ENCODE data around the gene PDLIM7. TPM values are rescaled to one million over a fixed set of nuclear protein-coding genes. Genes with fewer than 3 reads are reported as not detected.
A peak's percentile ranks its signal among the peaks of the same experiment; 100 is the strongest.

PDLIM7 gene
- total and polyA plus RNA-seq, 7 experiments from 2014 or later: 2.7 to 63.2 (median 4.7) TPM

DNA sequence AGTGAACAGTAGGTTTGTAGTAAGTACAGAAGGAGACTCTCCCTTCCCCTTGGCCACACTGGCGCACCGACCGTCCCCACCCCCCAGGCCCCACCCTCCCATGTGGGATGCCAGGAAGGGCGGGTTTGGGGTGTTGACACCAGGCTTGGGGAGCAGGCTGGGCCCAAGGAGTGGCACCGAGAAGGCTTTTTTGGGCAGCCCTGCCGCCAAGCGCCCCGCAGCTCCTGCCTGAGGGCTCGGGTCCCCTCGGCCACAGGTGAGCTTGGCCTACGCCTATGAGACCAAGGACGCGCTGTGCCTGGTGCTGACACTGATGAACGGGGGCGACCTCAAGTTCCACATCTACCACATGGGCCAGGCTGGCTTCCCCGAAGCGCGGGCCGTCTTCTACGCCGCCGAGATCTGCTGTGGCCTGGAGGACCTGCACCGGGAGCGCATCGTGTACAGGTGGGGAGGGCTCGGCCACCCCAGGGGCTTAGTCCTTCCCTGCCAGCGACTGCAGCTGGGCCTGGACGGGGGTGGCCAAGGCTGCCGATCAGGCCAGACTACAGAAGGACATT is 63.7 kb downstream of the PDLIM7 start:
- H3K4me3 Mint-ChIP-seq: peak overlapping the region; percentile 33 to 95 (median 74)
- ChIA-PET CTCF (interaction anchor here (0.7 to 10.3 kb wide), 6 partner anchors 10 to 69 kb away, joined by 3 to 116 read pairs (median 4); partner anchors contain the start of genes PFN3 and PRR7), POLR2A (interaction anchor here (1.3 to 23.7 kb wide), 4 partner anchors 9 to 30 kb away, joined by 6 to 804 read pairs (median 97); partner anchors contain the start of genes GRK6 and PRR7)
- Histone ChIP-seq H3K4me1 (ENCODE audit: control insufficient read depth in 2 of 2, insufficient read depth in 2 of 2, low read length in 2 of 2) (peaks cover 62 to 85% of the 10 kb centered on the region in 2 donors), H3K27me3 (ENCODE audit: control insufficient read depth in 2 of 2, insufficient read depth in 2 of 2, low read length in 2 of 2) (no peaks in the 10 kb centered on the region), H3K27ac (ENCODE audit: low read depth, low read length) (peak overlapping the region; percentile 92), H3K4me3 (ENCODE audit: low read length) (peak overlapping the region; percentile 95), H3K36me3 (ENCODE audit: control insufficient read depth in 2 of 3, insufficient read depth in 3 of 3, low read length in 3 of 3) (peaks cover 29 to 79% (median 40%) of the 10 kb centered on the region in 3 experiments), H3K9me3 (ENCODE audit: control insufficient read depth in 2 of 3, low read length in 3 of 3) (no peaks in the 10 kb centered on the region)
- H3K9me3 Mint-ChIP-seq: no peaks in the 10 kb centered on the region
- DNase-seq (no peak), ATAC-seq (no peak)
- peaks cover 0 to 43% (median 30%) of the 10 kb centered on the region in 5 donors for H3K36me3 Mint-ChIP-seq
- H3K27ac Mint-ChIP-seq: peak overlapping the region; percentile 36 to 97 (median 89)
- peaks cover 52 to 96% (median 75%) of the 10 kb centered on the region in 7 donors for H3K4me1 Mint-ChIP-seq
- intact Hi-C loops (cut with micrococcal nuclease): loop anchor here in 1 of 2 donors (10.0 kb wide), 1 partner anchor 1191 kb away; the partner anchor contains the start of gene CLK4
- no peaks in the 10 kb centered on the region for H3K27me3 Mint-ChIP-seq

Other genes with a start within 250 kb of the PDLIM7 start
- 10 to 100 TPM; 18.0 to 47.5 (median 24.3) TPM for gene RAB24, start 193.9 kb downstream of the PDLIM7 start, total RNA-seq
- 10 to 100 TPM; 14.9 to 17.1 TPM for gene RAB24, start 193.9 kb downstream of the PDLIM7 start, polyA plus RNA-seq
- 100 to 1,000 TPM in 1 of 5 experiments, 10 to 100 TPM in 4; 49.0 to 172 (median 57.2) TPM for gene PRELID1, start 193.8 kb downstream of the PDLIM7 start, total RNA-seq
- 100 to 1,000 TPM; 155 to 177 TPM for gene PRELID1, start 193.8 kb downstream of the PDLIM7 start, polyA plus RNA-seq
- gene MXD3, start 185.7 kb downstream of the PDLIM7 start, total RNA-seq: 10 to 100 TPM in 4 of 5 experiments, 1 to 10 TPM in 1; 8.8 to 39.8 (median 18.3) TPM
- gene MXD3, start 185.7 kb downstream of the PDLIM7 start, polyA plus RNA-seq: under 1 TPM; 0.63 to 0.75 TPM
- gene LMAN2, start 145.9 kb downstream of the PDLIM7 start, total RNA-seq: 100 to 1,000 TPM in 2 of 5 experiments, 10 to 100 TPM in 3; 71.8 to 144 (median 99.7) TPM
- gene LMAN2, start 145.9 kb downstream of the PDLIM7 start, polyA plus RNA-seq: 100 to 1,000 TPM; 194 to 202 TPM
- gene RGS14, start 139.7 kb downstream of the PDLIM7 start, total RNA-seq: 100 to 1,000 TPM in 3 of 5 experiments, 10 to 100 TPM in 2; 68.4 to 196 (median 112) TPM
- 100 to 1,000 TPM in 1 of 2 donors, 10 to 100 TPM in 1; 32.9 to 100 TPM for gene RGS14, start 139.7 kb downstream of the PDLIM7 start, polyA plus RNA-seq
- under 1 TPM in 2 of 5 experiments, not detected in 3; 0.27 to 0.29 TPM for gene SLC34A1, start 113.2 kb downstream of the PDLIM7 start, total RNA-seq
- not detected for gene SLC34A1, start 113.2 kb downstream of the PDLIM7 start, polyA plus RNA-seq
- not detected for gene PFN3, start 96.9 kb downstream of the PDLIM7 start, total RNA-seq
- not detected for gene PFN3, start 96.9 kb downstream of the PDLIM7 start, polyA plus RNA-seq
- 1 to 10 TPM in 1 of 5 experiments, under 1 TPM in 2, not detected in 2; 0.16 to 2.1 (median 0.34) TPM for gene F12, start 88.0 kb downstream of the PDLIM7 start, total RNA-seq
- under 1 TPM in 1 of 2 donors, not detected in 1; 0.64 TPM for gene F12, start 88.0 kb downstream of the PDLIM7 start, polyA plus RNA-seq
- 100 to 1,000 TPM; 161 to 246 (median 200) TPM for gene GRK6, start 70.9 kb downstream of the PDLIM7 start, total RNA-seq
- 100 to 1,000 TPM in 1 of 2 donors, 10 to 100 TPM in 1; 78.8 to 202 TPM for gene GRK6, start 70.9 kb downstream of the PDLIM7 start, polyA plus RNA-seq
- 10 to 100 TPM in 2 of 5 experiments, 1 to 10 TPM in 3; 6.4 to 31.8 (median 6.8) TPM for gene PRR7, start 50.8 kb downstream of the PDLIM7 start, total RNA-seq
- gene PRR7, start 50.8 kb downstream of the PDLIM7 start, polyA plus RNA-seq: 10 to 100 TPM; 11.7 to 19.4 TPM
- 1 to 10 TPM; 1.2 to 8.8 (median 5.7) TPM for gene DBN1, start 24.0 kb downstream of the PDLIM7 start, total RNA-seq
- gene DBN1, start 24.0 kb downstream of the PDLIM7 start, polyA plus RNA-seq: 1 to 10 TPM in 1 of 2 donors, under 1 TPM in 1; 0.64 to 2.2 TPM
- gene DOK3, start 12.2 kb upstream of the PDLIM7 start, total RNA-seq: 10 to 100 TPM in 1 of 5 experiments, 1 to 10 TPM in 4; 2.4 to 67.1 (median 6.0) TPM
- under 1 TPM; 0.09 to 0.25 TPM for gene DOK3, start 12.2 kb upstream of the PDLIM7 start, polyA plus RNA-seq
- gene DDX41, start 19.4 kb upstream of the PDLIM7 start, total RNA-seq: 100 to 1,000 TPM in 1 of 5 experiments, 10 to 100 TPM in 4; 65.8 to 126 (median 76.1) TPM
- gene DDX41, start 19.4 kb upstream of the PDLIM7 start, polyA plus RNA-seq: 10 to 100 TPM; 39.2 to 54.6 TPM
- gene FAM193B, start 57.0 kb upstream of the PDLIM7 start, total RNA-seq: 100 to 1,000 TPM; 102 to 275 (median 175) TPM
- gene FAM193B, start 57.0 kb upstream of the PDLIM7 start, polyA plus RNA-seq: 1 to 10 TPM; 4.1 TPM
- gene TMED9, start 94.6 kb upstream of the PDLIM7 start, total RNA-seq: 100 to 1,000 TPM in 1 of 5 experiments, 10 to 100 TPM in 4; 50.5 to 144 (median 67.5) TPM
- gene TMED9, start 94.6 kb upstream of the PDLIM7 start, polyA plus RNA-seq: 100 to 1,000 TPM in 1 of 2 donors, 10 to 100 TPM in 1; 99.7 to 103 TPM
- gene B4GALT7, start 102.5 kb upstream of the PDLIM7 start, total RNA-seq: 10 to 100 TPM; 25.4 to 42.2 (median 32.1) TPM
- 10 to 100 TPM; 18.8 to 24.9 TPM for gene B4GALT7, start 102.5 kb upstream of the PDLIM7 start, polyA plus RNA-seq